ENCODE measurements around the gene CASQ2.

GRCh38 chr1:115726570-115726969, 41.9 kb downstream of the CASQ2 start:
- no peak for TF ChIP-seq CTCF (optimal IDR thresholded peaks at IDR 0.05 in 1 of 3, IDR thresholded peaks at IDR 0.05 in 1 of 3, conservative IDR thresholded peaks at IDR 0.05 in 1 of 3; ENCODE audit: extremely low read depth in 1 of 3, insufficient read depth in 2 of 3, low read length in 3 of 3)
- no peak for TF ChIP-seq EZH2 (IDR thresholded peaks at IDR 0.05; ENCODE audit: low read length)
